Regular cardiac myocyte (primary cell): Measurements from ENCODE around the gene XRRA1. TPM values are rescaled to one million over a fixed set of nuclear protein-coding genes. Genes with fewer than 3 reads are reported as not detected.

Experiments used
- total RNA-seq: library from RNA; depleted of rRNA; stranded (reverse); fragments of >200 nt; gene quantifications from 2 replicates; pipeline ENCODE4 v1.2.3, GENCODE V29; 2014

The XRRA1 gene, protein sequence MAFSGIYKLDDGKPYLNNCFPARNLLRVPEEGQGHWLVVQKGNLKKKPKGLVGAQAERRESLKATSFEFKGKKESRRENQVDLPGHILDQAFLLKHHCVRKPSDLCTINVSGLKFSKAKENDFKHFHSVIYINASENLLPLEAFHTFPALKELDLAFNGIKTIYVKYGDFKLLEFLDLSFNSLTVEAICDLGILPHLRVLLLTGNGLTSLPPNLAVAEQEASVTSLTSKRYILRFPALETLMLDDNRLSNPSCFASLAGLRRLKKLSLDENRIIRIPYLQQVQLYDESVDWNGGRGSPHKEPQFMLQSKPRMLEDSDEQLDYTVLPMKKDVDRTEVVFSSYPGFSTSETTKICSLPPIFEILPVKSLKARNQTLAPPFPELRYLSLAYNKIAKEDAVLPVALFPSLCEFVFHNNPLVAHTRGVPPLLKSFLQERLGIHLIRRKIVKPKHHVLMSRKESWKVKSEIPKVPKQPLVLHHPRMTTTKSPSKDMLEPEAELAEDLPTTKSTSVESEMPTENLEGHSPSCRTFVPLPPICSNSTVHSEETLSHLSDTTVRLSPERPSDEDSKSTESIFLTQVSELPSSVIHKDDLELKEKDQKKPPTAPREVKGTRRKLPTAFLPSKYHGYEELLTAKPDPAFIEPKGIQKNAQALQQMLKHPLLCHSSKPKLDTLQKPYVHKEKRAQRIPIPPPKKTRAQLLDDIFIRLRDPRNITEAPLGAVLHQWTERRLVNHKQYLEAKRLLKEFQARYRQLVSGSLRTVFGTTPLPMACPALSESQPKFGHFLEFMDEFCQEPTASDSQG
- total RNA-seq = 7.3 and 9.6 TPM in 2 replicates

DNA sequence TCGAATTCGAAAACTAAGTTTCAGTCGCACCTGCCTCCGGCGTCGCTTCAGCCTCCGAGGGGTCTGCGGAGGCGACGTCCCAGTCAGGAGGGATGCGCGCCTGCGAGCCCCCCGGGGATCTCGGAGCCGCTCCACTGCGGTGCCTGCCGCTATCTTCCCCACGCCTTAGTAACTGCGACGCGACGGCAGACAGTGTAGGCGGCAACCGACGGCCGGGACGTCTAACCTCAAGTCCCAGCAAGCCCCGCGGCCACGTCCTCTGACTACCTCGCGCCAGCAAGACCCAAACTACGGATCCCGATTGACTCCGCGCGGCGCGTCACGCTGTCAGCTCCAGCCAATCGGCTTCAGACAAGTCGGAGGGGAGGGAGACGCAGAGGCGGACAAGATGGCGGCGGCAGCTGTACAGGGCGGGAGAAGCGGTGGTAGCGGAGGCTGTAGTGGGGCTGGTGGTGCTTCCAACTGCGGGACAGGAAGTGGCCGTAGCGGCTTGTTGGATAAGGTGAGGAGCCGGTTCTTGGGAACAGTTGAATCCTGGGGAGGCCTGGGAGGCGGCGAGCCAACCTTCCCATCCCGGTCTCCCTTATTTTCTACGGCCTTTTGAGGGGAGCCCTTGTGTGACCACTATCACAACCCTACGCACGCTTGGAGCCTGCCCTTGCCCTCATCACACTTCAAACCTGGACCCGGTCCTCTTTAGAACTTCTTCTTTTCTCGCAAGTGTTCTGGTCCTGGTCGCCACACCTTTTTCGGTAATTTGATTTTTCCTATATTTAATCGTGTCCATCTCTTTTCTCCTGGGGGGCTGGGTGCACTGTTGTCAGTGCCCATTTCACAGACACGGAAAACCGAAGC lies at the start of gene XRRA1, which contains the start of gene SPCS2:
XRRA1 (minus strand) TSS at position 194 of the 855 bp plus-strand sequence. CDS start 8,213 bp downstream, outside the sequence.
SPCS2 (plus strand) TSS at position 369 of the 855 bp plus-strand sequence; CDS start at position 389, 20 bp downstream.

DNA sequence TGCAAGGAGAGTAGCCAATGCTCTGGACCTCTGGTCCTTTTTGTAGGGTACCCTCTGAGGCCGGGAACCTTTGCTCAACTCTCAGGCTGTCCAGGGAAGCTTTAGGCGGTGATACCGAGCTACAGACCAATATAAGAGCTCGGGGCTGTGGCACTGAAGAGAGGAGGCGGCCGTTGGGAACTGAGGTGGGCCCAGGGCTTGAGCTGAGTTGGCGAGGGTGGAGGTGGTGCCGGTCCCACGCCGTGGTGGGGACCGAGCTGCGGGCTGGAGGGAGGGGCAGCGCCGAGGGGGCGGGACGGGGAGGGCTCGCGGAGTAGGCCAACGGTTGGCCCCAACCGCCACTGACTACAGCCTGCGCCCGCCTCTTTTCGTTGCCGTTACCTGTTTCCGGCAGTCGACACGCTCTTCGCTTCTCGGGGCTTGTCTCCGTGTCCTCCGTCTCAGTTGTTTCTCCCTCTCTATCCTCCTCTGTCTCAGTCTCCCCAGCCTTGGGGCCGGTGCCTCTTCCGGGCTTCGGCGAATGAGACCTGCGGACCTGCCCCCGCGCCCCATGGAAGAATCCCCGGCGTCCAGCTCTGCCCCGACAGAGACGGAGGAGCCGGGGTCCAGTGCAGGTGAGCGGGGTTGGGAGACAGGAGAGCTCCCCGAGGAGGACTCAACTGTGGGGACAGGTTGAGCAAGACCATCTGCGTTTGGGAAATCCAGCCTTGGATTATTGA lies 39.8 kb upstream of the XRRA1 start, which contains the start of gene NEU3:
NEU3 (plus strand) TSS at position 393 of the 719 bp plus-strand sequence; CDS start at position 521, 128 bp downstream.

Other genes starting within 250 kb of the XRRA1 start
- under 0.01 TPM in 1 of 2 replicates, not detected in the other for gene CHRDL2, start 217.7 kb downstream of the XRRA1 start, total RNA-seq
- 14.8 and 22.6 TPM in 2 replicates for gene RNF169, start 200.2 kb downstream of the XRRA1 start, total RNA-seq
- gene SPCS2, start 175 bp upstream of the XRRA1 start, total RNA-seq = 10.4 and 40.6 TPM in 2 replicates
- gene NEU3, start 39.8 kb upstream of the XRRA1 start, total RNA-seq = 7.3 and 7.7 TPM in 2 replicates
- not detected in 2 replicates for gene OR2AT4, start 147.8 kb upstream of the XRRA1 start, total RNA-seq
- 0.38 TPM in 1 of 2 replicates, not detected in the other for gene SLCO2B1, start 202.0 kb upstream of the XRRA1 start, total RNA-seq